Measurements from ENCODE around the gene GNAT3. TPM values are rescaled to one million over a fixed set of nuclear protein-coding genes. Genes with fewer than 3 reads are reported as not detected.

GNAT3 gene
- total RNA-seq, 1 donor from 2014 or later = not detected

DNA sequence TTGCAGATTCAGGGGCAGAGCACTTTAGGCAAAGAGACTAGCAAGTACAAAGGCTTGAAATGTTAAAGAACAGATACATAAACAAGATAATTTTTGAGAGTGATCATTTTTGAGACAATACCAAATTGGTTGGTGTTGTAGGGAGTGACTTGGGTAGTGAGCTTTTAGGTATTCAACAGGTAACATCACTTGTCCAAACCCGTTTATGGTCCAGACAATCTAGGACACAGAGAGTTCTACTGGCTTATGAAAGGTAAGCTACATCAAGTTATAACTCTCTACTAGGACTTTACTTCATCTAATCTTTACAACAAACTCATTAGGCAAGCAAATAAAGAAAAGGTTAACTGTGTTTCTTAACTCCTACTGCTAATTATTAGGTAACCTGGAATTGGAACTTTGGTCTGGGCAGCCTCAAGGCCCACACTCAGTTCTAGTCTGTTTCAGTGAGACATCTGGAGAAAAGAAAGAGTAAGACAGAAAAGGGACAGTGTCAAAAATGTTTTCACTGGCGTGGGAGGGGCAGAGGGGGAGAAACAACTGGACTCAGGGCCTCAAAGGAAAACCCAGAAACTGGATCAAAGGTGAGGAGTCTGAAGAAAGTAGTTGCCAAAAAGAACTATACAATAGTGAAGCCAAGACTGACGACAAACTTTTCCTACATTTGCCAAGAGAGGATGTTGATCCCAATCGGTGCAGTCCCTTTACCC lies 39.2 kb downstream of the GNAT3 start:
- intact Hi-C loops (cut with DNase I) = no loop called here
- Histone ChIP-seq H3K4me3 (no peak overlapping the region), H3K36me3 (no peaks in the 10 kb centered on the region), H3K9me3 (no peaks in the 10 kb centered on the region), H3K27me3 (no peaks in the 10 kb centered on the region), H3K27ac (no peak overlapping the region), H3K4me1 (no peaks in the 10 kb centered on the region)
- TF ChIP-seq, protein P1, sequence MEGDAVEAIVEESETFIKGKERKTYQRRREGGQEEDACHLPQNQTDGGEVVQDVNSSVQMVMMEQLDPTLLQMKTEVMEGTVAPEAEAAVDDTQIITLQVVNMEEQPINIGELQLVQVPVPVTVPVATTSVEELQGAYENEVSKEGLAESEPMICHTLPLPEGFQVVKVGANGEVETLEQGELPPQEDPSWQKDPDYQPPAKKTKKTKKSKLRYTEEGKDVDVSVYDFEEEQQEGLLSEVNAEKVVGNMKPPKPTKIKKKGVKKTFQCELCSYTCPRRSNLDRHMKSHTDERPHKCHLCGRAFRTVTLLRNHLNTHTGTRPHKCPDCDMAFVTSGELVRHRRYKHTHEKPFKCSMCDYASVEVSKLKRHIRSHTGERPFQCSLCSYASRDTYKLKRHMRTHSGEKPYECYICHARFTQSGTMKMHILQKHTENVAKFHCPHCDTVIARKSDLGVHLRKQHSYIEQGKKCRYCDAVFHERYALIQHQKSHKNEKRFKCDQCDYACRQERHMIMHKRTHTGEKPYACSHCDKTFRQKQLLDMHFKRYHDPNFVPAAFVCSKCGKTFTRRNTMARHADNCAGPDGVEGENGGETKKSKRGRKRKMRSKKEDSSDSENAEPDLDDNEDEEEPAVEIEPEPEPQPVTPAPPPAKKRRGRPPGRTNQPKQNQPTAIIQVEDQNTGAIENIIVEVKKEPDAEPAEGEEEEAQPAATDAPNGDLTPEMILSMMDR (IDR thresholded peaks at IDR 0.05) = no peak
- no peak for DNase-seq (ENCODE audit: low spot score in 2 of 2)

DNA sequence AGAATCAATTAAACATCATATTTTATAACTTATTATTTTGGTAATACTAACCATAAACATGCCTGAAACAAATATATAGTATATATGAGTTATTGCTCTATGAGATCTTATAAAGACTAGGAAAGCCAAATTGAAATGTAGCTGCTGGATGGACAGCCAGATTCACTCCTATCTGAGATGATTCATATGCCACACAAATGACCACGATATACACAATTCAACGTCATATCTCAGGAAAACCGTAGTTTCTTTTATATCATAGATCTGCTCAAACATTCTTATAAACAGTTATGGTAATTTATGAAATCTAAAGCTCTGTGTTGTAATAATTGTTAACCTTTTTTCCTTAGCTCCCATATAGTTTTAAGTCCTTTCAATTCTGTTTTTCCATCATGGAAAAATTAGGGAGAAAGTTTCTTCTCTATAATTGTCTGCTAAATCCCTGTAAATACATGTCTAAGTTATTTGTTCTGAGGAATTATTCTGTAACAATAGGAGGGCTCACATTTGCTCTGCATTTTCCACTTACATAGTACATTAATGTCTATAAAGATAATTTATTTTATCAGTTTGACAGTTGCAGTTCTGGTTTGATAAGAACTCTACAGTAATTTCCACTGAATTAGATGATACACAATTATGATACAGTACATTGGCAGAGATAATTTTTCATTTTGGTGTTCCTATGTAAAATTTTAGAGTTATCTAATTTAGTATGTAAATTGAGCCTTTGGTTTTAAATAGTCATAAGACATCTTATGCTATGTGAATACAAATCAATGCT lies 42.7 kb downstream of the GNAT3 start:
- no peaks in the 10 kb centered on the region for H3K36me3 ChIP-seq
- intact Hi-C loops (cut with DNase I) = no loop called here

GRCh38 chr7:80467069-80467468 lies 44.8 kb downstream of the GNAT3 start:
- no peaks in the 10 kb centered on the region for H3K36me3 ChIP-seq

More for the DNA sequence above, 42.7 kb downstream of the GNAT3 start:
- no peak for DNase-seq (ENCODE audit: low spot score in 2 of 2)
- Histone ChIP-seq H3K4me1 (no peaks in the 10 kb centered on the region), H3K27me3 (no peaks in the 10 kb centered on the region), H3K9me3 (no peaks in the 10 kb centered on the region), H3K4me3 (no peak overlapping the region), H3K27ac (no peak overlapping the region)
- TF ChIP-seq, protein P1 (IDR thresholded peaks at IDR 0.05) = no peak

GRCh38 chr7:80466636-80467035 lies 45.2 kb downstream of the GNAT3 start:
- no peak overlapping the region for H3K4me3 ChIP-seq
- no peaks in the 10 kb centered on the region for H3K4me1 ChIP-seq
- TF ChIP-seq, protein P1 (IDR thresholded peaks at IDR 0.05) = no peak
- no peak overlapping the region for H3K27ac ChIP-seq
- no peaks in the 10 kb centered on the region for H3K27me3 ChIP-seq
- intact Hi-C loops (cut with DNase I) = no loop called here
- H3K9me3 ChIP-seq = no peaks in the 10 kb centered on the region
- no peaks in the 10 kb centered on the region for H3K36me3 ChIP-seq
- no peak for DNase-seq (ENCODE audit: low spot score in 2 of 2)

More at GRCh38 chr7:80467069-80467468, 44.8 kb downstream of the GNAT3 start:
- Histone ChIP-seq H3K4me1 (no peaks in the 10 kb centered on the region), H3K9me3 (no peaks in the 10 kb centered on the region), H3K4me3 (no peak overlapping the region), H3K27ac (no peak overlapping the region), H3K27me3 (no peaks in the 10 kb centered on the region)
- TF ChIP-seq, protein P1 (IDR thresholded peaks at IDR 0.05) = no peak
- intact Hi-C loops (cut with DNase I) = no loop called here
- no peak for DNase-seq (ENCODE audit: low spot score in 2 of 2)

GRCh38 chr7:80464211-80464610 lies 47.7 kb downstream of the GNAT3 start:
- intact Hi-C loops (cut with DNase I) = no loop called here
- TF ChIP-seq, protein P1 (IDR thresholded peaks at IDR 0.05) = no peak
- Histone ChIP-seq H3K27ac (no peak overlapping the region), H3K9me3 (no peaks in the 10 kb centered on the region), H3K27me3 (no peaks in the 10 kb centered on the region), H3K4me3 (no peak overlapping the region), H3K36me3 (no peaks in the 10 kb centered on the region), H3K4me1 (no peaks in the 10 kb centered on the region)
- no peak for DNase-seq (ENCODE audit: low spot score in 2 of 2)
